Sigmoid colon (tissue), 7 donors: ENCODE measurements around the gene EED. TPM values are rescaled to one million over a fixed set of nuclear protein-coding genes. Genes with fewer than 3 reads are reported as not detected.

Source experiments
- DNase-seq: peaks from one replicate; pipeline ENCODE4 v3.0.0-alpha.2; 2019
- H3K27ac ChIP-seq, 4 donors: fragments of 200-600 bp; sonication (generic); one replicate each; pipeline ENCODE4 v1.5.1; 2016 to 2019; ENCODE audit warnings: mild to moderate bottlenecking in 1 of 4
- H3K27me3 ChIP-seq, 3 donors: fragments of 200-600 bp; sonication (generic); one replicate each; pipeline ENCODE4 v1.5.1; 2019; ENCODE audit warnings: mild to moderate bottlenecking in 1 of 3
- H3K36me3 ChIP-seq, 4 donors: fragments of 200-600 bp; sonication (generic); one replicate each; pipeline ENCODE4 v1.5.1; 2016 to 2019
- H3K4me1 ChIP-seq, 4 donors: fragments of 200-600 bp; sonication (generic); one replicate each; pipeline ENCODE4 v1.5.1; 2017 to 2019
- H3K4me3 ChIP-seq, 4 donors: fragments of 200-600 bp; sonication (generic); one replicate each; pipeline ENCODE4 v1.5.1; 2017 to 2019; ENCODE audit warnings: mild to moderate bottlenecking in 2 of 4, moderate library complexity in 1 of 4
- H3K9me3 ChIP-seq, 4 donors: fragments of 200-600 bp in 3 of 4; sonication (generic) in 3 of 4; one replicate each; pipeline versions ENCODE4 v1.5.1 to v1.6.1; 2013 to 2019
- EP300 ChIP-seq, 4 donors: sonication (generic); formaldehyde crosslinking; IDR thresholded peaks; one replicate each; pipeline ENCODE4 v1.6.1; 2017; ENCODE audit warnings: antibody characterized with exemption in 4 of 4
- POLR2A ChIP-seq, 2 donors: fragments of 450-650 bp; IDR thresholded peaks; one replicate each; pipeline ENCODE4 v1.6.1; 2016; ENCODE audit warnings: antibody characterized with exemption in 2 of 2, mild to moderate bottlenecking in 2 of 2, moderate library complexity in 2 of 2
- POLR2AphosphoS5 ChIP-seq, 4 donors: sonication (generic); formaldehyde crosslinking; IDR thresholded peaks; one replicate each; pipeline ENCODE4 v1.6.1; 2017; ENCODE audit warnings: antibody characterized with exemption in 4 of 4
- WGBS, 2 donors: extraction: QIAGEN DNeasy Blood & Tissue Kit; methylation state at CpG; one replicate each; pipeline ENCODE4 v1.1.7; 2013; 5-methylcytosine and 5-hydroxymethylcytosine counted together
- intact Hi-C: fragments of 100-400 bp; cut with DNase I; formaldehyde crosslinking; loops from one replicate; pipeline ENCODE4 v1.15.1; 2023
- polyA plus RNA-seq, 3 donors: library from polyadenylated mRNA; stranded (reverse); fragments of 200-250 nt; gene quantifications; one replicate each; pipeline ENCODE4 v1.2.3, GENCODE V29; 2013
- total RNA-seq, 4 donors: library from RNA; depleted of rRNA; stranded (reverse); fragments of >200 nt; gene quantifications; one replicate each; pipeline ENCODE4 v1.1.0, GENCODE V29; 2016
- TF ChIP-seq, protein P1 (sequence below), 4 experiments: fragments of 450-650 bp in 3 of 4; fragments of 200-600 bp in 1 of 4; IDR thresholded peaks; one replicate each; pipeline ENCODE4 v1.5.1; 2016 to 2019; ENCODE audit warnings: antibody characterized with exemption in 4 of 4, mild to moderate bottlenecking in 3 of 4, moderate library complexity in 2 of 4
- donor health status: healthy with polysubstance abuse.
- donor health status: Bipolar disorder and iron deficiency.
- donor health status: healthy.

Gene EED
- total and polyA plus RNA-seq, 7 donors, result 12.6 to 28.6 (median 18.2) TPM

GRCh38 chr11:86255896-86256295 is 11.3 kb downstream of the EED start:
- Histone ChIP-seq H3K27ac (no peak overlapping the region), H3K4me1 (peaks cover 0 to 6% (median 3%) of the 10 kb centered on the region in 4 donors), H3K36me3 (peaks cover 0 to 8% (median 0%) of the 10 kb centered on the region in 4 donors), H3K9me3 (no peaks in the 10 kb centered on the region), H3K4me3 (no peak overlapping the region), H3K27me3 (no peaks in the 10 kb centered on the region)
- DNase-seq, result no peak
- WGBS, 2 donors, result 81 to 95% methylated on average over 1 of the region's 1 CpG
- TF ChIP-seq, protein P1, sequence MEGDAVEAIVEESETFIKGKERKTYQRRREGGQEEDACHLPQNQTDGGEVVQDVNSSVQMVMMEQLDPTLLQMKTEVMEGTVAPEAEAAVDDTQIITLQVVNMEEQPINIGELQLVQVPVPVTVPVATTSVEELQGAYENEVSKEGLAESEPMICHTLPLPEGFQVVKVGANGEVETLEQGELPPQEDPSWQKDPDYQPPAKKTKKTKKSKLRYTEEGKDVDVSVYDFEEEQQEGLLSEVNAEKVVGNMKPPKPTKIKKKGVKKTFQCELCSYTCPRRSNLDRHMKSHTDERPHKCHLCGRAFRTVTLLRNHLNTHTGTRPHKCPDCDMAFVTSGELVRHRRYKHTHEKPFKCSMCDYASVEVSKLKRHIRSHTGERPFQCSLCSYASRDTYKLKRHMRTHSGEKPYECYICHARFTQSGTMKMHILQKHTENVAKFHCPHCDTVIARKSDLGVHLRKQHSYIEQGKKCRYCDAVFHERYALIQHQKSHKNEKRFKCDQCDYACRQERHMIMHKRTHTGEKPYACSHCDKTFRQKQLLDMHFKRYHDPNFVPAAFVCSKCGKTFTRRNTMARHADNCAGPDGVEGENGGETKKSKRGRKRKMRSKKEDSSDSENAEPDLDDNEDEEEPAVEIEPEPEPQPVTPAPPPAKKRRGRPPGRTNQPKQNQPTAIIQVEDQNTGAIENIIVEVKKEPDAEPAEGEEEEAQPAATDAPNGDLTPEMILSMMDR (IDR thresholded peaks at IDR 0.05), result no peak
- TF ChIP-seq POLR2AphosphoS5 (IDR thresholded peaks at IDR 0.05) (no peak), POLR2A (IDR thresholded peaks at IDR 0.05) (no peak), EP300 (IDR thresholded peaks at IDR 0.05) (no peak)
- intact Hi-C loops, result no loop called here

DNA sequence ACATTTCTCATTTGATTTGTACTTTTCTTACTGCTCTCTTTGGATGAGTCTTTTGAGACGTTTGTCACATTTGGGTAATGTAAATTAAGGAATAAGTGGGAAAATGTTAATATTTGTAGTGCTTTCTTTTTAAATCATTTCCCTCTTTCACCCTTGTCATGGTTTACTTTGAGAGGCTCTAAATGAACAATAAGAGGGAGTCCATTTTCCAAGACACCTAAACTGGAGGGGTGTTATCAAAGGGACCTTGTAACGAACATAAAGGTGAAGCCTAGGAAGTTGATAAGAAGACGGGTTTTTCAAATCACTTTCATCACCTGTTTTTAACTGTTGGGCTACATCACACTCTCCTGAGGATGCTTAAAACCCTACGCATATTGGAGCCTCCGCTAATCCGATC is 12.1 kb downstream of the EED start:
- 70 to 74% methylated on average over 6 of the region's 6 CpGs for WGBS, 2 donors
- H3K36me3 ChIP-seq, result peaks cover 0 to 15% (median 0%) of the 10 kb centered on the region in 4 donors
- TF ChIP-seq, protein P1 (IDR thresholded peaks at IDR 0.05), result no peak
- TF ChIP-seq EP300 (IDR thresholded peaks at IDR 0.05) (no peak), POLR2A (IDR thresholded peaks at IDR 0.05) (no peak)

GRCh38 chr11:86257446-86257845 is 12.9 kb downstream of the EED start:
- DNase-seq, result no peak
- H3K4me3 ChIP-seq, result no peak overlapping the region
- intact Hi-C loops, result no loop called here
- no peaks in the 10 kb centered on the region for H3K9me3 ChIP-seq
- H3K4me1 ChIP-seq, result peaks cover 0 to 6% (median 3%) of the 10 kb centered on the region in 4 donors
- no peaks in the 10 kb centered on the region for H3K27me3 ChIP-seq
- no peak overlapping the region for H3K27ac ChIP-seq
- peaks cover 0 to 24% (median 0%) of the 10 kb centered on the region in 4 donors for H3K36me3 ChIP-seq
- TF ChIP-seq, protein P1 (IDR thresholded peaks at IDR 0.05), result no peak
- TF ChIP-seq EP300 (IDR thresholded peaks at IDR 0.05) (no peak), POLR2A (IDR thresholded peaks at IDR 0.05) (no peak), POLR2AphosphoS5 (IDR thresholded peaks at IDR 0.05) (no peak)

More for the DNA sequence above, 12.1 kb downstream of the EED start:
- DNase-seq, result no peak
- no peaks in the 10 kb centered on the region for H3K27me3 ChIP-seq
- H3K9me3 ChIP-seq, result no peaks in the 10 kb centered on the region
- H3K4me1 ChIP-seq, result peaks cover 0 to 6% (median 3%) of the 10 kb centered on the region in 4 donors
- no peak overlapping the region for H3K4me3 ChIP-seq
- intact Hi-C loops, result no loop called here
- no peak overlapping the region for H3K27ac ChIP-seq

DNA sequence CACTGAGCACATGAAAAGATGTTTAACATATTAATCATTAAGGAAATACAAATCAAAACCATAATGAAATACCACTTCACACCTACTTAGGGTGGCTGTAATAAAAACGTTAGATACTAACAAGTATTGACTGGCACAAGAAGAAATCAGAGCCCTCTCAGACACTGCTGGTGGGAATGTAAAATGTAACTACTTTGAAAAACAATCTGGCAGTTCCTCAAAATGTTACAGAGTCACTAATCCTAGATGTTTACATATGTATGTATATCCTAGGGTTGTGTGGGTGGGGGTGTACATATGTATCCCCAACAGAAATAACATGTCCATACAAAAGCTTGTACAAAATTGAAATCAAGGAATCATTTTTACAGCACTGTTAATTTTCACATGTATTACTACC is 15.2 kb downstream of the EED start:
- TF ChIP-seq EP300 (IDR thresholded peaks at IDR 0.05) (no peak), POLR2AphosphoS5 (IDR thresholded peaks at IDR 0.05) (no peak), POLR2A (IDR thresholded peaks at IDR 0.05) (no peak)
- TF ChIP-seq, protein P1 (IDR thresholded peaks at IDR 0.05), result no peak
- Histone ChIP-seq H3K27me3 (no peaks in the 10 kb centered on the region), H3K4me1 (peaks cover 0 to 6% (median 3%) of the 10 kb centered on the region in 4 donors), H3K4me3 (no peak overlapping the region), H3K36me3 (peaks cover 0 to 44% (median 0%) of the 10 kb centered on the region in 4 donors), H3K27ac (no peak overlapping the region), H3K9me3 (no peaks in the 10 kb centered on the region)
- intact Hi-C loops, result no loop called here
- DNase-seq, result no peak
- 42 to 70% methylated on average over 1 of the region's 1 CpG for WGBS, 2 donors

- Histone ChIP-seq H3K27me3 (no peaks in the 10 kb centered on the region), H3K4me1 (peaks cover 0 to 6% (median 3%) of the 10 kb centered on the region in 4 donors), H3K4me3 (no peak overlapping the region), H3K36me3 (peaks cover 0 to 54% (median 0%) of the 10 kb centered on the region in 4 donors), H3K9me3 (no peaks in the 10 kb centered on the region), H3K27ac (no peak overlapping the region)
- 94 to 96% methylated on average over 3 of the region's 3 CpGs for WGBS, 2 donors
- no peak for DNase-seq
- intact Hi-C loops, result no loop called here
- no peak for TF ChIP-seq POLR2AphosphoS5 (IDR thresholded peaks at IDR 0.05)
- TF ChIP-seq EP300 (IDR thresholded peaks at IDR 0.05), result no peak
- no peak for TF ChIP-seq POLR2A (IDR thresholded peaks at IDR 0.05)
- TF ChIP-seq, protein P1 (IDR thresholded peaks at IDR 0.05), result no peak
Measured at GRCh38 chr11:86261328-86261727, 16.8 kb downstream of the EED start.
